ENCODE measurements around the gene KBTBD13. TPM values are rescaled to one million over a fixed set of nuclear protein-coding genes. Genes with fewer than 3 reads are reported as not detected.

Gene KBTBD13
- total RNA-seq = not detected

DNA sequence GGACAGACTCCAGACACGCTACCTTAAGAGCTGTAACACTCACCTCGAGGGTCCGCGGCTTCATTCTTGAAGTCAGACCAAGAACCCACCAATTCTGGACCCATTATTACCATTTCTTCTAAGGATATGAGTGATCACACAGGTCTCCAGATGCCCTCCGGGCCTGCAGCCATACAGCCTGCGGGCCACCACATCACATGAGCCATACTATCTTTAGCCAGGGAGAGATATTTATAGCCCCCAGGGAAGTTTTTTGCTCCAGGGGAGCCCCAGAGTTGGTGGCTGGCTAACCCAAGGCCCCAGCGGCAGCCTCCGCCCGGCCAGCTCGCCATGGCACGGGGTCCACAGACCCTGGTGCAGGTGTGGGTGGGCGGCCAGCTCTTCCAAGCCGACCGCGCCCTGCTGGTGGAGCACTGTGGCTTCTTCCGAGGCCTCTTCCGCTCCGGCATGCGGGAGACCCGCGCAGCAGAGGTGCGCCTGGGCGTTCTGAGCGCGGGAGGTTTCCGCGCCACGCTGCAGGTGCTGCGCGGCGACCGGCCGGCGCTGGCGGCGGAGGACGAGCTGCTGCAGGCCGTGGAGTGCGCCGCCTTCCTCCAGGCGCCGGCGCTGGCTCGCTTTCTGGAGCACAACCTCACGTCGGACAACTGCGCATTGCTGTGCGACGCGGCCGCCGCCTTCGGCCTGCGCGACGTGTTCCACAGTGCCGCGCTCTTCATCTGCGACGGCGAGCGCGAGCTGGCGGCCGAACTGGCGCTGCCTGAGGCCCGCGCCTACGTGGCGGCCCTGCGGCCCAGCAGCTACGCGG is at the start of gene KBTBD13:
KBTBD13 (plus strand) TSS at position 261 of the 805 bp plus-strand sequence; CDS start at position 331, 70 bp downstream.

DNA sequence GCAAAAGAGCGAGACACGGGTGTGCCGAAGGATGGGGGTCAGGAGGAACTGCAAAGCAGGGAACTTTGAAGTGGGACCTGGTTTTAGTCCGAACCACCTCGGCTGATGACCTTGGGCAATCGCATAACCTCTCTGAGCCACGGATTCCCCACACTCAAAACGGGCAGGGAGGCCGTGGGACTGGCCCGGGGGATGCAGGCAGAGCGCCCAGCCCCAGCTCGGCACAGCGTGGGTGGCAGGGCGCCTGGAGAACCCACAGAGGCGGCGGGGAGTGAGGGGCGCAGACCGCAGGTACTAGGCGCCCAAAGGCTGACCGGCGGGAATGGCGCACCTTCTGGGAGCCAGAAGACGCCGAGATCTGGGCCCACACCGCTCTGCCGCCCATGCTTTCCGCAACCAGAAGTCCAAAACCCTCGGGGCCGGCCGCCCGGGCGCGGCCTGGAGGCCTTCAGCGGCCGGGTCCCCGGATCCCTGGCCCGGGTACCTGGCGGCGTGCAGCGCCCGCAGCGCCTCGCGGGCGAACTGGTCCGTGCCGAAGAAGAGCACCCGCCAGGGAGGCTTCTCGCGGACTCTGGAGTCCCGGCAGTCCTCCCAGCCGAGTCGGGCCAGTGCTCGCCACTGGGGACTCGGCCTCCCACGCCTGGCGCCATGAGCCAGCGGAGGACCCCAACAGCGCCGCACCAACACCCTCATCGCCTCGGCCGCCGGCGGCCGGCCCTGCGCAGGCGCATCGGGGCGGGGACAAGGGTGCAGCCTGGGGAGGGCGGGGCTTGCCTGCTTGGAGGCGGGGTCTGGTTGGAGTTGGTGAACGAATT is 47.4 kb upstream of the KBTBD13 start, which contains the start of gene MTFMT:
MTFMT (minus strand) TSS at position 719 of the 815 bp plus-strand sequence; CDS start at position 693, 26 bp downstream.

DNA sequence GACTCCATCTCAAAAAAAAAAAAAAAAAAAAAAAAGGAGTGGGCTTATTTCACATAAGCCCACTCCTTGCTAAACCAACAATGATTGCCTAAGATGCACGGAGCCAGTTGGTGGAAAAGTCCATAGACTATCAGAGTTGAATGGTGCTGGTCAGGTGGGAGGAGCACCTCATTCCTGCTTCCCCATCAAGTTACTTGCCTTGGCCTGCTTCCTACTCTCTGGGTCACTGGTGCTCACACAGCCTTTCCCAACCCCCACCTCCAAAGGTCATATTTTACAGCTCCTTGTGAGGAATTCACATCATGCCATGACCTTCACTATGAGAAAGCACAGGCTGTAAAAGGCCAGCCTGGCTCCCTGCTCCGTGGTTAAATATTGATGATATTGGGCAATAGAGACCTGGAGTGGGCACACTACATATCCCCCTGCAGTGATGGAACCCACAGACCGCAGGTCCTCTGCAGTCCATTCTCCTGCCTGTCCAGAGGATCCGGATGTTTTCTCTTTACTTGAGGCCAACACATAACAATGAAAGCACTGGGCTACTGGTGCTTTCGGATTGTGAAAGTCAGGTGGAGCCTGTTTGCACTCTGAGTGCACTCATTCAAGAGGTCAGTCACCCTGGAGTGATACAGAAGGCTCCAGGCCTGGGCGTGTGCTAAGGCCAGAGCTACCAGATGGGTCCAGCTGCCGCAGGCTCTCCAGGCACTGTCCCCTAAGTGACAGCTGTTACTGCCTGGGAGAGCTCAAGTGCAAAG is 31.6 kb upstream of the KBTBD13 start, which contains the start of gene SLC51B:
SLC51B (plus strand) TSS at position 664 of the 758 bp plus-strand sequence. CDS start 4,618 bp downstream, outside the sequence.

DNA sequence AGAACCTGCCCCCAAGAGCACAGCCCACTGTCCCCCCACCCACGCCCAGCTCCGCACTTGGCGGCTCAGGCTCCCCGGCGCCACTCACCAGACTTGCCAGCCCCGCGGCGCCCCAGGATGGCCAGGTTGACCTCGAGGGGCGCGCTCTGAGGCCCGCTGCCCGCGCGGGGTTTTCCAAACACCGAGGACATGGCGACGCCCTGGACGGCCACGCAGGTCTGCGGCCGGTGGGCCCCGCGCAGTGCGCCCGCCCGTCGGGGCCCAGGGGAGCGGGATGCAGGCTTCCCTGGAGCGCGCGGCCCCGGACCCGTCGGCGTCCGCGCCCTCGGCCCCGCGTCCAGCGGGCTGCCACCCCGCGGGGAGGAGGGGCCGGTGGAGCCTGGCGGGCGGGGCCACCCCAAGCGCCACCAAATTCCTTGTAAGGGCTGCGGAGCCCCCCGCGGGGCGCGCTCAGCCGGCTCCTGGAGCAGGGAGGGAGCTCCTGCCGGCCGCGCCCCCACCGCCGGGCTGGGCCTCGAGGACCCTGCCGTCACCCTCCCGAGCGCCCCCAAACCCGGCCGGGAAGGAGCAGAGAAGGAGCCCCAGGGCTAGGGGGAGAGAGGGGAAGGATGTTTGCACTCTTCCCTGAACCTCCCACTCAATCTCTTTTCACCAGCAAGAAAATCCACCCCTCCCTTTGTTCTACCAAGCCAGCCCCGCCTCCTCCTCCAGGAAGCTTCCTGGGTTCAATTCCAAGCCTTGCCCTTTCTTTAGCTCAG is 8.7 kb upstream of the KBTBD13 start, which contains the start of gene RASL12:
RASL12 (minus strand) TSS at position 347 of the 758 bp plus-strand sequence; CDS start at position 191, 156 bp downstream.

DNA sequence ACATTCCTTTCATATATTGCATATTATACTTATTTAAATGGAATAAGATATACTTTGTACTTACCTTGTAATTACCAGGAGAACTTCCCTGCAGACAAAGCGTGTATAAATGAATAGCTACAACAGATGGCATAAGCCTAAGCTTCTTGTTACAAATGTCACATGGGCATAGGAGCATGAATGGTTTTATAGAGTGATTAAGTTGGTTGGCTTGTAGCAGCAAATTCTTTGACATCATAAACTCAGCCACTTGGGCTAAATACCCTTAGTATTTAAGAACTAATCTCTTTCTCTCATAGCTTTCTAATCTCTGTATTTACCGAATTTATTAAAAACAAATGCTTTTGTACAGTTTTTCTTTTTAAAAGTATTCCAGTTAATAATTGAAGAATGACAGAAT is 38.5 kb downstream of the KBTBD13 start, which contains the start of gene UBAP1L:
UBAP1L (minus strand) TSS at position 115 of the 400 bp plus-strand sequence. CDS start 8,985 bp downstream, outside the sequence.

Small RNA genes lying within 50 kb of the gene (small RNA-seq; reads per million reads assigned to genes)
- 0 to 0.04 reads per million in 2 donors for gene AC013553.1

Other genes with a start within 250 kb of the KBTBD13 start
- 10 to 100 TPM; 49.2 to 58.3 TPM for gene PLEKHO2, start 234.8 kb upstream of the KBTBD13 start, total RNA-seq
- 1 to 10 TPM; 4.0 to 4.8 TPM for gene ANKDD1A, start 164.8 kb upstream of the KBTBD13 start, total RNA-seq
- 100 to 1,000 TPM in 1 of 2 donors, 10 to 100 TPM in 1; 98.4 to 104 TPM for gene SPG21, start 86.8 kb upstream of the KBTBD13 start, total RNA-seq
- 10 to 100 TPM; 23.1 to 31.3 TPM for gene MTFMT, start 47.1 kb upstream of the KBTBD13 start, total RNA-seq
- gene SLC51B, start 31.4 kb upstream of the KBTBD13 start, total RNA-seq = not detected
- under 1 TPM; 0.33 to 0.69 TPM for gene RASL12, start 8.8 kb upstream of the KBTBD13 start, total RNA-seq
- gene UBAP1L, start 38.5 kb downstream of the KBTBD13 start, total RNA-seq = 10 to 100 TPM in 1 of 2 donors, 1 to 10 TPM in 1; 5.2 to 11.0 TPM
- 10 to 100 TPM; 18.2 to 24.3 TPM for gene PDCD7, start 57.1 kb downstream of the KBTBD13 start, total RNA-seq
- gene CLPX, start 108.6 kb downstream of the KBTBD13 start, total RNA-seq = 10 to 100 TPM; 38.2 to 38.3 TPM
- not detected for gene CILP, start 134.7 kb downstream of the KBTBD13 start, total RNA-seq
- gene PARP16, start 210.1 kb downstream of the KBTBD13 start, total RNA-seq = 1 to 10 TPM; 2.8 to 3.7 TPM
- gene RNU5A-1, start 219.3 kb downstream of the KBTBD13 start, total RNA-seq = not detected
- gene RNU5B-1, start 227.9 kb downstream of the KBTBD13 start, total RNA-seq = not detected

Measured in melanocyte of skin (primary cell).